22Rv1 (cell line): ENCODE measurements around the gene MCM5.
A peak's percentile ranks its signal among the peaks of the same experiment; 100 is the strongest.

Experiments
- H3K27ac ChIP-seq: fragments of 450-650 bp; 2 replicates; pipeline ENCODE4 v1.5.1; 2017
- CTCF ChIP-seq: fragments of 450-650 bp; IDR thresholded peaks from 2 replicates; pipeline ENCODE4 v1.5.1; 2017; ENCODE audit warnings: mild to moderate bottlenecking
- ZFX ChIP-seq: fragments of 450-650 bp; IDR thresholded peaks from 2 replicates; pipeline ENCODE4 v1.6.1; 2017; ENCODE audit warnings: antibody characterized with exemption, borderline replicate concordance

The MCM5 gene

GRCh38 chr22:35399678-35400500 is at the start of gene MCM5:
TSS of gene MCM5 (plus strand) at chr22:35400140. CDS start at chr22:35400439, 299 bp downstream.
- H3K27ac ChIP-seq: peak within 1 kb of the TSS; percentile 85
- TF ChIP-seq CTCF: no peak
- no peak for TF ChIP-seq ZFX

- TF ChIP-seq ZFX (no peak), CTCF (peak; percentile 83)
- H3K27ac ChIP-seq: peak overlapping the region; percentile 60
These were observed 49.1 kb upstream of the MCM5 start for GRCh38 chr22:35350539-35351503.

- TF ChIP-seq ZFX (no peak), CTCF (peak; percentile 70)
- H3K27ac ChIP-seq: peak overlapping the region; percentile 60; the same call in 1 of the 2 replicates
These were observed 47.5 kb upstream of the MCM5 start for GRCh38 chr22:35352214-35353111.

GRCh38 chr22:35353318-35353717 is 46.6 kb upstream of the MCM5 start:
- no peak for TF ChIP-seq ZFX
- no peak for TF ChIP-seq CTCF
- no peak overlapping the region for H3K27ac ChIP-seq

- no peak overlapping the region for H3K27ac ChIP-seq
- TF ChIP-seq CTCF: no peak
- TF ChIP-seq ZFX: no peak
These were observed 45.9 kb upstream of the MCM5 start for GRCh38 chr22:35354068-35354467.

- H3K27ac ChIP-seq: no peak overlapping the region
- TF ChIP-seq ZFX (no peak), CTCF (no peak)
These were observed 41.9 kb upstream of the MCM5 start for GRCh38 chr22:35357883-35358621.
